ENCODE data around the gene WASL.

DNA sequence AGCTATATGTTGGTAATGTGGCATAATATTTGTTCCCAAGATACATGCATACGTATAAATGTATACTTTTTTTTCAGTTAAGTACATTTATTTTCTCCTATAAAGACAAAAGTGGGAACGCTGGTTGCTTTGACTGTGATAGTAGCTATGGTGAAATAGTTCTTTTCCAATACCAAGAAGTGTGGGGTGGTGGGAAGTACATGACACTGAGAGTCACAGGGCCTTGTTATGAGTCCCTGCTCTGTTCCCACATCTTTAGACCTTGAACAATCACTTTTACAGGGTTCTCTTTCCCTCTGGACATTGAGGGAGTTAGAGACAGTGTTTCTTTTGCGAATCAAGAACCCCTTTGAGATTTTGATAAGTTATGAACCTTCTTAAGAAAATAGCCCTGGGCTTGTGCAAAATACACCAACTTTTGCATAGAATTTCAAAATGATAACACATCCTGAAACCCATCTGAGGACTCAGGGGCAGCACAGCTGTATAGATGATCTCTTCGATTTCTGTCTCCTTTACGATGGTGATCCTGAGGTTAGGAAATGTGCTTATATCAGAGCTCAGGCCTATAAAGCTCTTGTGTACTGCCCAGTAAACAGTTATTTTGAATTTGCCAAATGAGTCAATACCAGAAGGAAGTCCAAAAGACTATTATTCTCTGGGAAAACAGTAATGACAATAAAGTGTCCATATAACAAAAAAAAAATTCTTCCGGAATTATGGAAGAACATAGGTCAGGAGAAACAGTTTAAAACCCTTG, 92.1 kb downstream of the WASL start:
- TF ChIP-seq, protein P1, sequence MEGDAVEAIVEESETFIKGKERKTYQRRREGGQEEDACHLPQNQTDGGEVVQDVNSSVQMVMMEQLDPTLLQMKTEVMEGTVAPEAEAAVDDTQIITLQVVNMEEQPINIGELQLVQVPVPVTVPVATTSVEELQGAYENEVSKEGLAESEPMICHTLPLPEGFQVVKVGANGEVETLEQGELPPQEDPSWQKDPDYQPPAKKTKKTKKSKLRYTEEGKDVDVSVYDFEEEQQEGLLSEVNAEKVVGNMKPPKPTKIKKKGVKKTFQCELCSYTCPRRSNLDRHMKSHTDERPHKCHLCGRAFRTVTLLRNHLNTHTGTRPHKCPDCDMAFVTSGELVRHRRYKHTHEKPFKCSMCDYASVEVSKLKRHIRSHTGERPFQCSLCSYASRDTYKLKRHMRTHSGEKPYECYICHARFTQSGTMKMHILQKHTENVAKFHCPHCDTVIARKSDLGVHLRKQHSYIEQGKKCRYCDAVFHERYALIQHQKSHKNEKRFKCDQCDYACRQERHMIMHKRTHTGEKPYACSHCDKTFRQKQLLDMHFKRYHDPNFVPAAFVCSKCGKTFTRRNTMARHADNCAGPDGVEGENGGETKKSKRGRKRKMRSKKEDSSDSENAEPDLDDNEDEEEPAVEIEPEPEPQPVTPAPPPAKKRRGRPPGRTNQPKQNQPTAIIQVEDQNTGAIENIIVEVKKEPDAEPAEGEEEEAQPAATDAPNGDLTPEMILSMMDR (IDR thresholded peaks at IDR 0.05): no peak
- TF ChIP-seq POLR2A (IDR thresholded peaks at IDR 0.05): no peak
